HepG2 (cell line): Measurements from ENCODE around the gene KCNT2. TPM values are rescaled to one million over a fixed set of nuclear protein-coding genes. Genes with fewer than 3 reads are reported as not detected.

ENCODE experiments used
- CEBPG ChIP-seq: IDR thresholded peaks from 2 replicates; pipeline ENCODE4 v1.6.1; 2016
- DPF2 ChIP-seq: sonication (generic); formaldehyde crosslinking; IDR thresholded peaks from 2 replicates; pipeline ENCODE4 v1.4.0; 2020; ENCODE audit warnings: mild to moderate bottlenecking, low read depth, missing genetic modification reagents, borderline replicate concordance
- GATA4 ChIP-seq: sonication (generic); IDR thresholded peaks from 2 replicates; pipeline ENCODE4 v1.6.1; 2016; ENCODE audit warnings: antibody characterized with exemption, low read depth, borderline replicate concordance
- HNF4A ChIP-seq: sonication (generic); formaldehyde crosslinking; IDR thresholded peaks from 2 replicates; pipeline ENCODE4 v1.4.0; 2020; ENCODE audit warnings: missing genetic modification reagents
- JUNB ChIP-seq: sonication (generic); formaldehyde crosslinking; IDR thresholded peaks from 2 replicates; pipeline ENCODE4 v1.8.0; 2022; ENCODE audit warnings: missing genetic modification reagents, mild to moderate bottlenecking, borderline replicate concordance
- SALL1 ChIP-seq: sonication (generic); formaldehyde crosslinking; IDR thresholded peaks from 2 replicates; pipeline ENCODE4 v1.8.0; 2022; ENCODE audit warnings: mild to moderate bottlenecking, missing genetic modification reagents
- SOX13 ChIP-seq, 3 experiments: fragments of 450-650 bp in 1 of 3; sonication (generic) in 1 of 3; formaldehyde crosslinking in 1 of 3; IDR thresholded peaks in 2 of 3; conservative IDR thresholded peaks in 1 of 3; 2 replicates each; pipeline versions ENCODE4 v1.5.0 to v1.6.1; 2016 to 2020; ENCODE audit warnings: antibody characterized with exemption in 1 of 3, mild to moderate bottlenecking in 1 of 3, missing compliant biosample characterization in 1 of 3, missing genetic modification reagents in 1 of 3, moderate library complexity in 1 of 3
- ZNF432 ChIP-seq: sonication (generic); formaldehyde crosslinking; IDR thresholded peaks from 2 replicates; pipeline ENCODE4 v1.5.0; 2020; ENCODE audit warnings: missing genetic modification reagents, mild to moderate bottlenecking, borderline replicate concordance
- ZNF782 ChIP-seq: sonication (generic); formaldehyde crosslinking; IDR thresholded peaks from 2 replicates; pipeline ENCODE4 v1.4.0; 2020; ENCODE audit warnings: missing genetic modification reagents, mild to moderate bottlenecking, borderline replicate concordance
- polyA plus RNA-seq, 8 experiments: library from polyadenylated mRNA; depleted of rRNA in 3 of 8; stranded (reverse) in 7 of 8; unstranded in 1 of 8; fragments of >200 nt; fragmentation: Illumina TruSeq in 4 of 8; extraction: Trizol in 4 of 8; gene quantifications; 2 replicates each; pipeline versions ENCODE4 v1.2.1 to v1.2.3, GENCODE V29; 2011 to 2016; ENCODE audit warnings: low read depth in 4 of 8, missing spikeins in 1 of 8, mixed read lengths in 1 of 8; ENCODE audit not compliant: insufficient read depth in 1 of 8
- total RNA-seq, 5 experiments: library from RNA; depleted of rRNA; stranded (reverse); fragments of >200 nt; fragmentation: Illumina TruSeq; extraction: Trizol; gene quantifications; 2 replicates each; pipeline ENCODE4 v1.2.3, GENCODE V29; 2016; ENCODE audit warnings: low read depth in 1 of 5
- TF ChIP-seq, protein P1 (sequence below): sonication (generic); formaldehyde crosslinking; conservative IDR thresholded peaks from 2 replicates; pipeline ENCODE4 v1.4.0; 2020; ENCODE audit warnings: mild to moderate bottlenecking, missing genetic modification reagents, moderate library complexity
- TF ChIP-seq, protein P2 (sequence below): sonication (generic); formaldehyde crosslinking; IDR thresholded peaks from 2 replicates; pipeline ENCODE4 v1.9.0; 2021; ENCODE audit warnings: missing genetic modification reagents, borderline replicate concordance
- TF ChIP-seq, protein P3 (sequence below), 2 experiments: sonication (generic) in 1 of 2; formaldehyde crosslinking in 1 of 2; IDR thresholded peaks; 2 replicates each; pipeline versions ENCODE4 v1.4.0 to v1.6.1; 2016 to 2020; ENCODE audit warnings: borderline replicate concordance in 1 of 2, low read depth in 1 of 2, mild to moderate bottlenecking in 1 of 2, missing genetic modification reagents in 1 of 2
- TF ChIP-seq, protein P4 (sequence below): IDR thresholded peaks from 2 replicates; pipeline ENCODE4 v1.6.1; 2016; ENCODE audit warnings: low read depth, control low read depth

Gene KCNT2
- total and polyA plus RNA-seq, 2 of the 13 experiments (the other 11 are each of a cell fraction or from before 2014, with no cell fraction given): not detected

DNA sequence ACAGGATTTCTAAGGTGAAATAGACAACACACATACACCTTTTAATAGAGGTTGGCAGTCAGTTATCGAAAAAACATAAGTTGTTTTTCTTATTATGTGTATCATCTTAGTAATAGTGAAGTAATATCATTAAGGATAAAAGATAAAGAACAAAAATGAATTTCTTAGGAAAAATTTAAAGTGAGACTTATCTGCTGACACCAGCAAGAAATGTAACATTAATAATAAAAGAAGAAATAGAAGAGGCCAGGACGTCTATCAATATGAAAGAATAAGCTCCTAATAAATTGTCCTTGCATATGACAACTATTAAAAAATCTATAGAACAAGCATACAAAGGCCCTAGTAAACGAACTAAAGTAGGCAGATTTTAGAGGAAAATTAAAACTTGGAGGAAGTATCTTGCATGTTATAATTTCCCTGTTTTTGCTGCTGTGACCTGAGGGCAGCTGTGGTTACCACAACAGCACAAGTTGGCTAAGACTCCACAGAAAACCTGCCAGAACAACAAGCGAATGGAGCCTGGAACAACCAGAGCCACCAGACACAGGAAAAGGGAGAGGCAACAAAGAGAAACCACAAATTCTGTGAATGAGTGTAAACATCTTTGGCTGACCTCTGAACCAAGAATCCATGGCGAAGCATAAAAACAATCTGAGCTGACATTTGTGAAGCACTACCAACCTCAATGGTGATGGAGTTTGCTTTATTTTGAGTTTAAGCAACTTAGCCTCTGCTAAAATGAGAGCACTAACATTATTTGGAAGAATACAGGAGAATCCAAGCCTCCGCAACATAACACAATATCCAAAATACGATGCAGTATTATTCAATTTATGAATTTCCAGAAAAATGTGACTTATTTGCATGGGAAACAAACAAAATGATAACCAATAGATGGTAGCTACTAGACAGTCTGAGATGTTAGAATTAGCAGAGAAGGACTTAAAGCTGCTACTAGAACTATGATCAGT lies 207.5 kb downstream of the KCNT2 start (continued):
- TF ChIP-seq, protein P1, sequence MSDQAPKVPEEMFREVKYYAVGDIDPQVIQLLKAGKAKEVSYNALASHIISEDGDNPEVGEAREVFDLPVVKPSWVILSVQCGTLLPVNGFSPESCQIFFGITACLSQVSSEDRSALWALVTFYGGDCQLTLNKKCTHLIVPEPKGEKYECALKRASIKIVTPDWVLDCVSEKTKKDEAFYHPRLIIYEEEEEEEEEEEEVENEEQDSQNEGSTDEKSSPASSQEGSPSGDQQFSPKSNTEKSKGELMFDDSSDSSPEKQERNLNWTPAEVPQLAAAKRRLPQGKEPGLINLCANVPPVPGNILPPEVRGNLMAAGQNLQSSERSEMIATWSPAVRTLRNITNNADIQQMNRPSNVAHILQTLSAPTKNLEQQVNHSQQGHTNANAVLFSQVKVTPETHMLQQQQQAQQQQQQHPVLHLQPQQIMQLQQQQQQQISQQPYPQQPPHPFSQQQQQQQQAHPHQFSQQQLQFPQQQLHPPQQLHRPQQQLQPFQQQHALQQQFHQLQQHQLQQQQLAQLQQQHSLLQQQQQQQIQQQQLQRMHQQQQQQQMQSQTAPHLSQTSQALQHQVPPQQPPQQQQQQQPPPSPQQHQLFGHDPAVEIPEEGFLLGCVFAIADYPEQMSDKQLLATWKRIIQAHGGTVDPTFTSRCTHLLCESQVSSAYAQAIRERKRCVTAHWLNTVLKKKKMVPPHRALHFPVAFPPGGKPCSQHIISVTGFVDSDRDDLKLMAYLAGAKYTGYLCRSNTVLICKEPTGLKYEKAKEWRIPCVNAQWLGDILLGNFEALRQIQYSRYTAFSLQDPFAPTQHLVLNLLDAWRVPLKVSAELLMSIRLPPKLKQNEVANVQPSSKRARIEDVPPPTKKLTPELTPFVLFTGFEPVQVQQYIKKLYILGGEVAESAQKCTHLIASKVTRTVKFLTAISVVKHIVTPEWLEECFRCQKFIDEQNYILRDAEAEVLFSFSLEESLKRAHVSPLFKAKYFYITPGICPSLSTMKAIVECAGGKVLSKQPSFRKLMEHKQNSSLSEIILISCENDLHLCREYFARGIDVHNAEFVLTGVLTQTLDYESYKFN (CRISPR knock-in tag): peak; percentile 70
- TF ChIP-seq CEBPG (CRISPR knock-in tag): 0 out of 2 replicates have a peak, but pooled peaks have one; percentile 23
- no peak for TF ChIP-seq ZNF782 (CRISPR knock-in tag)
- TF ChIP-seq HNF4A: peak; percentile 75
- TF ChIP-seq, protein P2, sequence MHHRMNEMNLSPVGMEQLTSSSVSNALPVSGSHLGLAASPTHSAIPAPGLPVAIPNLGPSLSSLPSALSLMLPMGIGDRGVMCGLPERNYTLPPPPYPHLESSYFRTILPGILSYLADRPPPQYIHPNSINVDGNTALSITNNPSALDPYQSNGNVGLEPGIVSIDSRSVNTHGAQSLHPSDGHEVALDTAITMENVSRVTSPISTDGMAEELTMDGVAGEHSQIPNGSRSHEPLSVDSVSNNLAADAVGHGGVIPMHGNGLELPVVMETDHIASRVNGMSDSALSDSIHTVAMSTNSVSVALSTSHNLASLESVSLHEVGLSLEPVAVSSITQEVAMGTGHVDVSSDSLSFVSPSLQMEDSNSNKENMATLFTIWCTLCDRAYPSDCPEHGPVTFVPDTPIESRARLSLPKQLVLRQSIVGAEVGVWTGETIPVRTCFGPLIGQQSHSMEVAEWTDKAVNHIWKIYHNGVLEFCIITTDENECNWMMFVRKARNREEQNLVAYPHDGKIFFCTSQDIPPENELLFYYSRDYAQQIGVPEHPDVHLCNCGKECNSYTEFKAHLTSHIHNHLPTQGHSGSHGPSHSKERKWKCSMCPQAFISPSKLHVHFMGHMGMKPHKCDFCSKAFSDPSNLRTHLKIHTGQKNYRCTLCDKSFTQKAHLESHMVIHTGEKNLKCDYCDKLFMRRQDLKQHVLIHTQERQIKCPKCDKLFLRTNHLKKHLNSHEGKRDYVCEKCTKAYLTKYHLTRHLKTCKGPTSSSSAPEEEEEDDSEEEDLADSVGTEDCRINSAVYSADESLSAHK (CRISPR knock-in tag): no peak
- 0 out of 2 replicates have a peak, but pooled peaks have one; percentile 46 for TF ChIP-seq DPF2 (CRISPR knock-in tag)
- peak; percentile 89 for TF ChIP-seq SALL1
- no peak; the same call in 1 of the 2 replicates for TF ChIP-seq SOX13 (IDR thresholded peaks at IDR 0.05)
- TF ChIP-seq SOX13 (CRISPR knock-in tag; conservative IDR thresholded peaks at IDR 0.05 in 1 of 2, IDR thresholded peaks at IDR 0.05 in 1 of 2): peak in 1 of 2 experiments; percentile 92; a peak in 2 of 4 replicates
- TF ChIP-seq ZNF432 (CRISPR knock-in tag): no peak
- TF ChIP-seq, protein P3, sequence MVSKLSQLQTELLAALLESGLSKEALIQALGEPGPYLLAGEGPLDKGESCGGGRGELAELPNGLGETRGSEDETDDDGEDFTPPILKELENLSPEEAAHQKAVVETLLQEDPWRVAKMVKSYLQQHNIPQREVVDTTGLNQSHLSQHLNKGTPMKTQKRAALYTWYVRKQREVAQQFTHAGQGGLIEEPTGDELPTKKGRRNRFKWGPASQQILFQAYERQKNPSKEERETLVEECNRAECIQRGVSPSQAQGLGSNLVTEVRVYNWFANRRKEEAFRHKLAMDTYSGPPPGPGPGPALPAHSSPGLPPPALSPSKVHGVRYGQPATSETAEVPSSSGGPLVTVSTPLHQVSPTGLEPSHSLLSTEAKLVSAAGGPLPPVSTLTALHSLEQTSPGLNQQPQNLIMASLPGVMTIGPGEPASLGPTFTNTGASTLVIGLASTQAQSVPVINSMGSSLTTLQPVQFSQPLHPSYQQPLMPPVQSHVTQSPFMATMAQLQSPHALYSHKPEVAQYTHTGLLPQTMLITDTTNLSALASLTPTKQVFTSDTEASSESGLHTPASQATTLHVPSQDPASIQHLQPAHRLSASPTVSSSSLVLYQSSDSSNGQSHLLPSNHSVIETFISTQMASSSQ (IDR thresholded peaks at IDR 0.05; ENCODE audit: low read depth): no peak
- TF ChIP-seq, protein P3 (CRISPR knock-in tag; IDR thresholded peaks at IDR 0.05; ENCODE audit: borderline replicate concordance): peak; percentile 37; the same call in 1 of the 2 replicates
- TF ChIP-seq, protein P4, sequence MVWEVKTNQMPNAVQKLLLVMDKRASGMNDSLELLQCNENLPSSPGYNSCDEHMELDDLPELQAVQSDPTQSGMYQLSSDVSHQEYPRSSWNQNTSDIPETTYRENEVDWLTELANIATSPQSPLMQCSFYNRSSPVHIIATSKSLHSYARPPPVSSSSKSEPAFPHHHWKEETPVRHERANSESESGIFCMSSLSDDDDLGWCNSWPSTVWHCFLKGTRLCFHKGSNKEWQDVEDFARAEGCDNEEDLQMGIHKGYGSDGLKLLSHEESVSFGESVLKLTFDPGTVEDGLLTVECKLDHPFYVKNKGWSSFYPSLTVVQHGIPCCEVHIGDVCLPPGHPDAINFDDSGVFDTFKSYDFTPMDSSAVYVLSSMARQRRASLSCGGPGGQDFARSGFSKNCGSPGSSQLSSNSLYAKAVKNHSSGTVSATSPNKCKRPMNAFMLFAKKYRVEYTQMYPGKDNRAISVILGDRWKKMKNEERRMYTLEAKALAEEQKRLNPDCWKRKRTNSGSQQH (CRISPR knock-in tag): no peak
- TF ChIP-seq JUNB (CRISPR knock-in tag): no peak
- TF ChIP-seq GATA4: no peak
